GM23248 (cell line): ENCODE results near the gene GSX1. TPM values are rescaled to one million over a fixed set of nuclear protein-coding genes. Genes with fewer than 3 reads are reported as not detected.

ENCODE experiments used
- DNase-seq: peaks from one replicate; pipeline ENCODE4 v3.0.0-alpha.2; 2015
- H2AFZ ChIP-seq: fragments of 200-600 bp; sonication (generic); 2 replicates; pipeline ENCODE4 v1.6.1; 2016; ENCODE audit warnings: antibody characterized with exemption
- H3F3A ChIP-seq: fragments of 200-600 bp; sonication (generic); 2 replicates; pipeline ENCODE4 v1.6.1; 2016; ENCODE audit warnings: mild to moderate bottlenecking, antibody characterized with exemption, mixed run types; ENCODE audit not compliant: insufficient read depth
- H3K27ac ChIP-seq: fragments of 200-600 bp; sonication (generic); 2 replicates; pipeline ENCODE4 v1.5.1; 2016; ENCODE audit warnings: mild to moderate bottlenecking
- H3K27me3 ChIP-seq: fragments of 200-600 bp; sonication (generic); replicated peaks from 2 replicates; pipeline ENCODE4 v1.6.1; 2016; ENCODE audit warnings: mild to moderate bottlenecking; ENCODE audit not compliant: insufficient read depth
- H3K36me3 ChIP-seq: fragments of 200-600 bp; sonication (generic); 2 replicates; pipeline ENCODE4 v1.6.1; 2016; ENCODE audit warnings: low read depth, mild to moderate bottlenecking
- H3K4me1 ChIP-seq: fragments of 200-600 bp; sonication (generic); 2 replicates; pipeline ENCODE4 v1.6.1; 2016; ENCODE audit warnings: mild to moderate bottlenecking; ENCODE audit not compliant: insufficient read depth
- H3K4me2 ChIP-seq: fragments of 200-600 bp; sonication (generic); one replicate; pipeline ENCODE4 v1.6.1; 2016; ENCODE audit warnings: mild to moderate bottlenecking; ENCODE audit not compliant: unreplicated experiment
- H3K4me3 ChIP-seq: fragments of 200-600 bp; sonication (generic); 2 replicates; pipeline ENCODE4 v1.5.1; 2016; ENCODE audit warnings: mild to moderate bottlenecking
- H3K79me2 ChIP-seq: fragments of 200-600 bp; sonication (generic); 2 replicates; pipeline ENCODE4 v1.6.1; 2016; ENCODE audit warnings: mild to moderate bottlenecking; ENCODE audit not compliant: insufficient read depth
- H3K9ac ChIP-seq: fragments of 200-600 bp; sonication (generic); 2 replicates; pipeline ENCODE4 v1.6.1; 2016; ENCODE audit warnings: mild to moderate bottlenecking
- H3K9me2 ChIP-seq: fragments of 200-600 bp; sonication (generic); 2 replicates; pipeline ENCODE4 v1.6.1; 2016; ENCODE audit warnings: mixed run types, mild to moderate bottlenecking, moderate library complexity; ENCODE audit not compliant: insufficient read depth
- H3K9me3 ChIP-seq: fragments of 200-600 bp; sonication (generic); one replicate; pipeline ENCODE4 v1.6.1; 2017; ENCODE audit warnings: low read depth
- H4K20me1 ChIP-seq: fragments of 200-600 bp; sonication (generic); 2 replicates; pipeline ENCODE4 v1.6.0; 2016; ENCODE audit not compliant: insufficient read depth
- EZH2 ChIP-seq: fragments of 200-600 bp; sonication (generic); IDR thresholded peaks from 2 replicates; pipeline ENCODE4 v1.6.1; 2018; ENCODE audit warnings: antibody characterized with exemption, mild to moderate bottlenecking; ENCODE audit not compliant: insufficient read depth, poor library complexity, severe bottlenecking
- EZH2phosphoT487 ChIP-seq: fragments of 200-600 bp; sonication (generic); IDR thresholded peaks from 2 replicates; pipeline ENCODE4 v1.6.1; 2018; ENCODE audit warnings: antibody characterized with exemption, moderate library complexity, mild to moderate bottlenecking, low read depth; ENCODE audit not compliant: insufficient read depth
- WGBS, 2 experiments: methylation state at CpG; one replicate each; pipeline ENCODE4 v1.1.6; 2015 to 2017; ENCODE audit warnings: low lambda C conversion rate in 2 of 2, low coverage in 1 of 2; ENCODE audit errors: missing lambda C conversion rate in 2 of 2; 5-methylcytosine and 5-hydroxymethylcytosine counted together
- in situ Hi-C: fragments of 300-500 bp; cut with MboI; formaldehyde crosslinking; loops from 2 replicates; pipeline ENCODE4 v1.15.0; 2020
- polyA plus RNA-seq: library from polyadenylated mRNA; unstranded; fragments of >200 nt; fragmentation: Nextera tagmentation; extraction: Ambion mirVana; gene quantifications from 2 replicates; pipeline ENCODE4 v1.2.1, GENCODE V29; 2016
- total RNA-seq: library from RNA; depleted of rRNA; stranded (reverse); fragments of >200 nt; shearing (Covaris generic); gene quantifications from 2 replicates; pipeline ENCODE4 v1.2.3, GENCODE V29; 2014

GSX1 gene
- total and polyA plus RNA-seq, 2 experiments from 2014 or later: not detected

DNA sequence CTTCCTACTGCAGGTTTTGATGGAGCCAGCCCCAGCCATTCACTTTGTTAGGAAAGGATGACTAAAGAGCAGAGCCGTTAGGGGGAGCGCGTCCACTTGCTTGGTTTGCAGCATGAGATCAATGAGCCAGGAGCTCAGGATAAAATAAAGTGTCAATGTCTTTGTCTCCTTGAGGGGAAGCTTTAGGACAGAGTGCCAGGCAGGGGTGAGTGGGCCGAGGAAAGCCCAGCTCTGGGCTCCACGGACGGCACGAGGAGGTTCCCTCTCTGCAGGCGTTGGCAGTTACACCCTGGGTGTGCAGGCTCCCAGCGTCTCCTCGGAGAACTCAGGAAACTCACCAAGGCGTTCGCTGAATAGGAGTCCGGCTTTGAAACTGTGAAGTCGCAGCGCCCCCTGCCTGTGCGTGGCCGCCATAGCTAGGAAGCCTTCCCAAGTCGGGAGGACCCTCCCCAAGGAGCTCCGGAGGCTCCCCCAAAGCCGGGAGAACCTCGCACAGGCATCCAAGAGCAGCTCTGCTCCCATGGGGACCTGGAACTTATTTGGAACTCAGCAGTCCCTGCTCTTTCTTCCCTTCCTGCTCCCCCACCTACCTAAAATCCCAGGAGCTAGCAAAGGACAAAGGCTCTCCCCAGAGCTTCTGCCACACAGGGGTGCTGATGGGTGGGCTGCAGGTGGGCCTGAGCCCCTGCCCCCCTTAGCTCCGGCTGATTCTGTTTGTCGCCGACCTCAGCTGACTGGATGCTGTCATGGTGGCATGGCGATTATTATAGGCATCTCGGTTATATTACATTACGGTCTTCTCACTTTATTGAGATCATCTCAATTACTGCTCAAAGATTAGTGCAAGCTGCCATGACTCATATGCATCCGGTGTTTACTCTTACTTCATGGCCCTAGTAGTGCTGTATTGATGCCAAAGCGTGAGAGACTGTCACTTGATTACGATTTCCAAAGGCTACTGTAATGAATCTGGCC, 34.4 kb downstream of the GSX1 start:
- peak overlapping the region; percentile 85 for H3K4me2 ChIP-seq
- H3K36me3 ChIP-seq: no peaks in the 10 kb centered on the region
- no peak overlapping the region for H3K9ac ChIP-seq
- no peaks in the 10 kb centered on the region for H4K20me1 ChIP-seq
- no peaks in the 10 kb centered on the region for H3K79me2 ChIP-seq
- in situ Hi-C loops: loop anchor here (5.0 to 25.0 kb wide), 2 partner anchors 459 to 864 kb away; no protein-coding TSS in a partner anchor
- peaks cover 56% of the 10 kb centered on the region for H3K27me3 ChIP-seq
- TF ChIP-seq EZH2phosphoT487: no peak
- TF ChIP-seq EZH2: no peak
- no peaks in the 10 kb centered on the region for H3K9me3 ChIP-seq
- no peaks in the 10 kb centered on the region for H3F3A ChIP-seq
- H3K9me2 ChIP-seq: no peaks in the 10 kb centered on the region
- peak; percentile 91 for DNase-seq
- no peaks in the 10 kb centered on the region for H3K4me1 ChIP-seq
- peak overlapping the region; percentile 69 for H2AFZ ChIP-seq
- 6 to 10% methylated on average over 29 to 30 of the region's 30 CpGs for WGBS, 2 experiments
- H3K4me3 ChIP-seq: peak overlapping the region; percentile 61
- H3K27ac ChIP-seq: no peak overlapping the region

DNA sequence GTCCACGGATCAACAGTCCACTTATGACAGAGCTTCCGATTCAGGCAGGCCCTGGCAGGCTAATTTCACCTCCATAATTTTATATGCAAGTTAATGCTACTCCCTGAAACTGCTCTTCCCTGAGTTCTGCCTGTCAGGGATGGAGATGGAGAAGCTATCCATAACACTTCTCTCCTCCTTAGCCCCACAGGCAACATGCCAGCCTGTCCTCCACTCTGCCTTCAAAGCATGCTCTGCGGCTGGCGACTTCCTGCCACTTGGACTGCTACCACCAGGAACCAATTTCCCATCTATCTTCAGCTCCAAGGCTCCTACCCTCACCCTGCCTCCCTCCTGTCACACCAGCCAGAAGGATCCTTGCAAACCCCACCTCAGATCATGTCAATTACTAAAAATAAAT, 35.4 kb downstream of the GSX1 start:
- H2AFZ ChIP-seq: no peak overlapping the region
- H3K79me2 ChIP-seq: no peaks in the 10 kb centered on the region
- H3K4me1 ChIP-seq: no peaks in the 10 kb centered on the region
- H4K20me1 ChIP-seq: no peaks in the 10 kb centered on the region
- no peaks in the 10 kb centered on the region for H3K9me2 ChIP-seq
- TF ChIP-seq EZH2phosphoT487 (no peak), EZH2 (no peak)
- H3K4me2 ChIP-seq: no peak overlapping the region
- no peak overlapping the region for H3K9ac ChIP-seq
- in situ Hi-C loops: loop anchor here (5.0 to 25.0 kb wide), 2 partner anchors 460 to 865 kb away; no protein-coding TSS in a partner anchor
- 50 to 51% methylated on average over 4 of the region's 4 CpGs for WGBS, 2 experiments
- no peaks in the 10 kb centered on the region for H3K9me3 ChIP-seq
- no peak for DNase-seq
- no peak overlapping the region for H3K27ac ChIP-seq
- no peaks in the 10 kb centered on the region for H3K36me3 ChIP-seq
- no peaks in the 10 kb centered on the region for H3F3A ChIP-seq
- H3K4me3 ChIP-seq: no peak overlapping the region
- H3K27me3 ChIP-seq: peaks cover 55% of the 10 kb centered on the region

DNA sequence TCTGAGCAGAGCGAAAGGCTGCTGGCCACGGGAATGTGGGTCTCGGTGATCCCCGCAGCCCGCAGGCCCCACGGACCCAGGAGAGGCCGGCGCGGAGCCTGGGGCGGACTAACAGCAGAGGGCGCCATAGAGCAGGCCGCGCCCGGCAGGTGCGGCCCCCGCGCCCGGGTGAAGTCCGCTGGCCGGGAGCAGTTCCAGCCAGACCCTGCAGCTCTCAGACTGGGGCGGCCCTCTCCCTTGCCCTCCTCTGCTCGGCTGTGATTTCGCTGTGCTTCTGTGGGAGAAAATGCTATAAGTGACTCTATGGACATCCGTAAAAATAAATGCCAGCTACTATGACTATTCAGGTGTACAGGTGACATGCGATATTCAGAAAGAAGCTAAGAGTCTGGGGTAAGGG, 37.7 kb downstream of the GSX1 start:
- Histone ChIP-seq H3K4me3 (no peak overlapping the region), H3K27me3 (peaks cover 50% of the 10 kb centered on the region), H3K4me2 (no peak overlapping the region), H3K9me2 (no peaks in the 10 kb centered on the region), H2AFZ (no peak overlapping the region), H3K4me1 (no peaks in the 10 kb centered on the region), H4K20me1 (no peaks in the 10 kb centered on the region), H3K9ac (no peak overlapping the region), H3K79me2 (no peaks in the 10 kb centered on the region), H3K27ac (no peak overlapping the region), H3F3A (no peaks in the 10 kb centered on the region), H3K36me3 (no peaks in the 10 kb centered on the region), H3K9me3 (no peaks in the 10 kb centered on the region)
- TF ChIP-seq EZH2 (no peak), EZH2phosphoT487 (no peak)
- 2 to 4% methylated on average over 15 to 21 of the region's 25 CpGs for WGBS, 2 experiments
- peak; percentile 45 for DNase-seq
- in situ Hi-C loops: loop anchor here (10.0 to 25.0 kb wide), 2 partner anchors 155 to 868 kb away; partner anchors contain the start of gene URAD

DNA sequence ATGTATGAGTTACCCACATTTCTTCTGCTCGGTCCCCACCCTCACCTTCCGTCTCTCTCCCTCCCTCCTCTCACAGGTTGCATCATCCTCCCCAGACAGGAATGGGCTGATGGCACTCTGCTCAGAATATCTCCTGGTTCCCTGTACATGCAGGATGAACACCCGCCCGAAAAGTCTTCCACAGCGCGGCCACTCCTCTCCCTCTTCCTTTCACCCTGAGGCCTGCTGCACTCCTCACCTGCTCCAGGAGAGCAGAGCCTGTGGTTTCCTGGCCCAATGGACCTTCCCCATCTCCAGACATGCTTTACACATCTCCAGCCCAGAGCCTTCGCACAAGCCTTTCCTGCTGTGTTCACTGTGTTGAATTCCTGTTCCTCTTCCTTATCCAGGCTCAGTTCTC, 40.9 kb downstream of the GSX1 start:
- Histone ChIP-seq H3K4me1 (no peaks in the 10 kb centered on the region), H2AFZ (no peak overlapping the region), H3K27ac (no peak overlapping the region), H4K20me1 (no peaks in the 10 kb centered on the region), H3K36me3 (no peaks in the 10 kb centered on the region), H3K9me3 (no peaks in the 10 kb centered on the region), H3K79me2 (no peaks in the 10 kb centered on the region), H3K27me3 (peaks cover 63% of the 10 kb centered on the region), H3K4me2 (no peak overlapping the region), H3K9ac (no peak overlapping the region), H3F3A (no peaks in the 10 kb centered on the region), H3K9me2 (no peaks in the 10 kb centered on the region), H3K4me3 (no peak overlapping the region)
- DNase-seq: no peak
- 62 to 65% methylated on average over 7 of the region's 7 CpGs for WGBS, 2 experiments
- in situ Hi-C loops: loop anchor here (10.0 to 25.0 kb wide), 2 partner anchors 152 to 871 kb away; partner anchors contain the start of gene URAD
- TF ChIP-seq EZH2phosphoT487 (no peak), EZH2 (no peak)
